Endometrial microvascular endothelial cells (primary cell): ENCODE results near the gene CRIM1. TPM values are rescaled to one million over a fixed set of nuclear protein-coding genes. Genes with fewer than 3 reads are reported as not detected.

Experiments
- in situ Hi-C: cut with HindIII; loops from 2 replicates; pipeline ENCODE4 v1.10.0; 2017; ENCODE audit warnings: low sequenced_read_pairs, low pct_unique_long_range_greater_than_20kb; ENCODE audit errors: inconsistent ontology term
- total RNA-seq: library from RNA; depleted of rRNA; stranded (reverse); fragments of >200 nt; gene quantifications from one replicate; pipeline ENCODE4 v1.2.3, GENCODE V29; 2015; ENCODE audit errors: inconsistent ontology term

Gene CRIM1
- total RNA-seq, 1 donor from 2014 or later, result 906 TPM

DNA sequence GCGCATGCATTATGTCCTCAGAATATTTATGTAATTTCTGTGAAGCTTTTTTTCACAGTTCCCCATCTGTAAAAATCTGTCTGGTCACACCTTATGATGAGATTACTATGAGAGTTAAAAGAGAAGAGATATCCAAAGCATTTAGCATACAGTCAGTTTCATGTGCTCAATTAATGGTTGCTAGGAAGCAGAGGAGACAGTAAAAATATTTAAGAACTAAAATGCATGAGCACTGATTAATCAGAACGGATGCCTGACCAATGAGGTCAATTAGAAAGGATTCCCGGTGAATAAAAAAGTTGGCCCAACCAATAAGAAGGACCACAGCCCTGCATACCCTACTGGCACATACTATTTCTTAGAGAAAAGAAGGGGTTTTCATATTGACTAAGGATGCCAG is 12.0 kb upstream of the CRIM1 start:
- in situ Hi-C loops, result no loop called here

DNA sequence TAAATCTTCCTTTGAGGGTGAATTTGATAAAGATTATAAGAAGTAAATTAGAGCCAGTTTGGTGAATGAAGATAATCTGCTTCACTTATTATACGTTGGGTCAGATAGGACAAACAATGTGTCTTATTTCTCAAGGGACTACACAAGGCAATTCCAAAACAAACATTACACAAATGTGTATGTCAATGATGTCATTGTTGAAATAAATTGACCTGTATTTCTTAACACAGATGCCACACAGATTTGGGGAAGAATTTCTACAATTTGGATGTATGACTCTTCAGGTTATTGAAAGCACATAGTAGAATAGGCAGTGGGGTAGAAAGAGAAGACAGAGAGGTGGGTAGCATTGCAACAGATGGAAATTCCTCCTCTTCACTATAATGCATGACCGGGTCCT is 6.9 kb upstream of the CRIM1 start:
- in situ Hi-C loops, result no loop called here

DNA sequence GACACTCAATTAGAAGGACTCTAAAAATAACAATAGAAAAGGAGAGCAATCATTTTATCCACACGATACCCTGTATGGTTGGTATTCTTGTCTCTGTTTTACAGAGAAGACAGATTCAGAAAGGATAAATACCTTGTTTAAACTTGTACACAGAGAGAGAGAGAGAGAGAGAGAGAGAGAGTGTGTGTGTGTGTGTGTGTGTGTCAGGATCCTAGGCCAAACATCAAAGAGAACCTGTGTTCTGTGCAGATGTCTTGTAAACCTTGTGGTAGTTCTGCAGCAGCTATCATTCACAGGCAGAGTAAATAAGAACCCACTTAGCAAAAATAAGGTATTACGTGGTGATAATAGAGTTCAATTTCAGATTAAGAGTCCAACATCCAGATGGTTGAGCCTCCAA is 4.3 kb upstream of the CRIM1 start:
- in situ Hi-C loops, result loop anchor here (25.0 kb wide), 1 partner anchor 311 kb away; no protein-coding TSS in a partner anchor

DNA sequence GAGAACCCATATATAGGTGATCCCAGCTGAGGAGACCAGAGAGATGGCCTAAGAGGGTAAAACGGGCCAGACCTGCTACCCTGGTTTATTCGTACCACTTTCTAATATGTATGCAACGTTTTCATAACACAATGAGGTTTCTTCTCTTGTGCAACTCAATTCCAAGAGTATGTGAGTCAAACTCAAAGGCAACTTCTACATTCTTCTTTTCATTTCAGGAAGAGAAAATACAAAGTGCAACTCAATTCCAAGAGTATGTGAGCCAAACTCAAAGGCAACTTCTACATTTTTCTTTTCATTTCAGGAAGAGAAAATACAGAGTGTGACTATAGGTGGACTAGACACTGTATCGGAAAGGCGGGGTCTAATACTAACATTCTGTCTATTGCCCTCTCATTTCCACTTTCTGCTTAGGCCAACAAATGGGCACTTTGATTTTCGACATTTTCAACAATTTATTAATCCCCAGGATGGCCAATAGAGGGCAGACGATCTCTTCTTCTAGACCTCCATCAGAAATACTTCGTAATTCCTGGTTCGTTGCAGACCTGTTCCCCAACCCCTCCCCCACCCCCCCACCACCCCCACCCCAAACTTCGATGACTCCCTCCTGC is 3.7 kb upstream of the CRIM1 start:
- in situ Hi-C loops, result loop anchor here (25.0 kb wide), 1 partner anchor 310 kb away; no protein-coding TSS in a partner anchor

DNA sequence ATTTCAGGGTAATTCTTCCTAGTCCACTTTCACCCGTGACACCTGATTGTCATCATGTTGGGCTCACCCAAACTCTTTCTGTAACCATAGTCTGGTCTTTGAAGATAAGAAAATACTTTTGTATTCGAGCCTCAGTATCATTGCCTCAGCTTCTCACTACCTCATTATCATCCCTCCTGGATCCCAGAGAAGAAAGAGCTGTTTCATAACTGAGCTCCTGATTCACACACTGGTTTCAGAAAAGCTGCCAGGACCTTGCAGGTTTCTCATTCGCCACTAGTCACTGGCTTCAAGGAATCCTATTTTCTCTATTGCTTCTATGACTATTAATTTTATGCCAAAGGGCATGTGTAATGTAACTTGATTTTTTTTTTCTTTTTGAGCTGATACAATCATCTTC is 2.9 kb upstream of the CRIM1 start:
- in situ Hi-C loops, result loop anchor here (25.0 kb wide), 1 partner anchor 310 kb away; no protein-coding TSS in a partner anchor

DNA sequence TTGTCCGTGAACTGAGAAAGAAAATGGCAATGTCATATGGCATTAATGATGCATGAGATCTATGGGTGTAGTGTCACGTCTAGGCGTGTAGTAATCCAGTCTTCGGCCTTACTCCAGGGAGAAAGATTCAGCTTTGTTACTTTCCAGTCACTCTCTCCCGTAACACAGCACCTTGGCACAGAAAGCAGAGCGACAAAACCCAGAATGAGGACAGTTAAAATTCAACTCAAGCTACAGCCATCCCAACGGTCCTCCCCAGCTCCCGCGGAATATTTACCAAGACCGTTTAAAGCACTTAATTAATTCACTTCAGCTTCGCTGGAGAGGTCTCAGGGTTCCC is 797 bp upstream of the CRIM1 start:
- in situ Hi-C loops, result loop anchor here (25.0 kb wide), 1 partner anchor 308 kb away; no protein-coding TSS in a partner anchor

DNA sequence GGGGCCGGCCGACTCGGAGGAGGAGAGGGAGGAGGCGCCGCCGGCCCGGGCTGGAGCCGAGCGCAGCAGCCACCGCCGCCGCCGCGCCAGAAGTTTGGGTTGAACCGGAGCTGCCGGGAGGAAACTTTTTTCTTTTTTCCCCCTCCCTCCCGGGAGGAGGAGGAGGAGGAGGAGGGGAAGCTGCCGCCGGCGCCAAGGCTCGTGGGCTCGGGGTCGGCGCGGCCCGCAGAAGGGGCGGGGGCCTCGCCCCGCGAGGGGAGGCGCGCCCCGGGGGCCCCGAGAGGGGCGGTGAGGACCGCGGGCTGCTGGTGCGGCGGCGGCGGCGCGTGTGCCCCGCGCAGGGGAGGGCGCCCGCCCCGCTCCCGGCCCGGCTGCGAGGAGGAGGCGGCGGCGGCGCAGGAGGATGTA is 316 bp downstream of the CRIM1 start:
- in situ Hi-C loops, result loop anchor here (25.0 kb wide), 1 partner anchor 306 kb away; no protein-coding TSS in a partner anchor

DNA sequence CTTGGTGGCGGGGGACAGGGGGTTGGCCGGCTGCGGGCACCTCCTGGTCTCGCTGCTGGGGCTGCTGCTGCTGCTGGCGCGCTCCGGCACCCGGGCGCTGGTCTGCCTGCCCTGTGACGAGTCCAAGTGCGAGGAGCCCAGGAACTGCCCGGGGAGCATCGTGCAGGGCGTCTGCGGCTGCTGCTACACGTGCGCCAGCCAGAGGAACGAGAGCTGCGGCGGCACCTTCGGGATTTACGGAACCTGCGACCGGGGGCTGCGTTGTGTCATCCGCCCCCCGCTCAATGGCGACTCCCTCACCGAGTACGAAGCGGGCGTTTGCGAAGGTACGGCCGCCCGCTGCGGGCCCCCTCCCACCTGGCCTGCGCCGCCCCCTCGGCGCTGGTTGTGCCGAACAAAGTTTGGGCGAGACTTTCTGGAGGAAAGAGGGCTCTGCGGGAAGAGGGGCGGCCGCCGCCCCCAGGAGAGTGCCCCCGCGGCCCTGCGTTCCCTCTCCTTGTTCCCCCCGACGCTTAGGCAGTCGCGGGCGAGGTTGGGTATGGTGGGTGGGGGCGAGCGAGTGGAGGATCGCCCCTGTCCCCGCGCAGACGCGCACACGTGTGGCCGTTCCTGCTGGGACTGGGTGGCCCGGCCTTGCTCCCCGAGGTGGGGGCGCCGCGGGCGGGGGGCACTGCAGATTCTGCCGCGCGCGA is 866 bp downstream of the CRIM1 start:
- in situ Hi-C loops, result loop anchor here (25.0 kb wide), 1 partner anchor 306 kb away; no protein-coding TSS in a partner anchor

DNA sequence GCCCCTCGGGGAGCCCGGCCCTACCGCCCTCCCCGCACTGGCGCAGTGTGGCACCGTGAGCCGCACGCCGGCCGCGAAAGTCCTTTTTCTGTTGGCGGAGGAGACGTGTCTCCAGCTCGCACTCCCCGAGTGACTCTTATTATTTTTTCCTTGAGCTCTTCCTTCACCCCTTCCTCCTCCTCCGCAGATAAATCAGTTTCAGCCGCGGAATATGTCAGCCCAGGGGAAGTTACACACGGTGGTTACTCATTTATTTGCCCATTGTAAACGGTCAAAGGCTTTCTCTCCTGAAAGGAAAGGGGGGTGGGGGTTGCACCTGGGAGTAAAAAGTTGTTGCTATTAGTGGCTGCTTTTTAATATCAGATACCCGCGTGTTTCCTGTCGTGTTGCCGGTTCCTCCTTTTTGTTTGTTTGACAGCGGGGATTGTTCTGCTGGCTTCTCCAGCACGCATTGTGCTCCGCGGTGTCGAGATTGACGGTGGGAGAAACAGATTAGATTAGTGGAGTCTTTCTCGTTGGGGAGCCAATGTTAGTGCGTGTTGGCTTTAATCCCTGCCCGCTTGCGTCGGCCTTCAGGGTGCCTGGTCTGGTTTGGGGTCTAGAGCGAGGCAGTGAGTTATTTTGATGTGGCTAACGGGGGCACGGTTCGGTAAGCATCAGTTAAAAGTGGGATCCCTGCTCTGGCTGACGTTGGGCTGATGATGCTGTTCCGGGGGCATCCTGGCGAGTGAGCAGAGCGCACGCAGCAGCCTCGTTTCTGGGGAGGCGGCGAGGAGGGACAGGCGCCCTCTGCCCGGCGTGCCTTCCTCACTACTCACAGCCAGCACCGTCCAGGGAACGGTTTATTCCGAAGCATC is 1.6 kb downstream of the CRIM1 start:
- in situ Hi-C loops, result loop anchor here (25.0 kb wide), 1 partner anchor 305 kb away; no protein-coding TSS in a partner anchor

DNA sequence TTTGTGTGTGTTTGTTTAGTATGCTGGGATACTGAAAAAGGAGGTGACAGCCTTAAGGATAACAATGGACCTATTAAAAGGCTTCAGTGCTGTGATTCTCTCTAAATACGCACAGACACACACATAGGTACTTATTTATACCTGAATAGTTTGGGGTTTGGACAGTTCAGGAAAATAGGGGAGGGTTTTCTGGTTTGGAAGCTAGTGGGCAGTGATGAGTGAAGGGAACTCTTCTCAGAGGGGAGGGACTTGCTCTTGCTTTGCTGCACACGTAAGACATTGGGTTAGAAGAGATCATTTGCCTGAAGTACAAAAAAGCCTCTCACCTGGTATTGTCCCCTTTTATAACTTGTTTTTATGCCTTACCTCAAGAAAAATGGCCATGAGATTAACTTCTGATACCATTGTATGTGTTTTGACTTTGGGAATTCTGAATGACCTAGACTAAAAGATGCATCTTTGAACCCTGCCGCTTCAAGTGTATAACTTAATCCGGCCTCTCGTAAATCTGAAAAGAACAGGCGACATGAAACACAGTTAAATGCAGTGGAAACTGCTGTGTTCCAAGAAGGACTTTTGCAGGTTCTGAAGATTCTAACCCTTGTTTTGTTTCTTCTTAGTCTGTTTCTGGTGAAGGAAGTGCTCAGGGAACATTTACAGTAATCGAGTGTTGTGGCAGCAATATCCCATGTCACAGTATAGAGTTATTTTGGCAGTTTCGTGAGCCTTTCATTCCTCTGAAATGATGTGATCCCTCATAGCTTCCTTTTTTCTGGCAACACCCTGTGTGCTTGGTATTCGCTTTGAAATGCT is 2.5 kb downstream of the CRIM1 start:
- in situ Hi-C loops, result loop anchor here (25.0 kb wide), 1 partner anchor 304 kb away; no protein-coding TSS in a partner anchor

DNA sequence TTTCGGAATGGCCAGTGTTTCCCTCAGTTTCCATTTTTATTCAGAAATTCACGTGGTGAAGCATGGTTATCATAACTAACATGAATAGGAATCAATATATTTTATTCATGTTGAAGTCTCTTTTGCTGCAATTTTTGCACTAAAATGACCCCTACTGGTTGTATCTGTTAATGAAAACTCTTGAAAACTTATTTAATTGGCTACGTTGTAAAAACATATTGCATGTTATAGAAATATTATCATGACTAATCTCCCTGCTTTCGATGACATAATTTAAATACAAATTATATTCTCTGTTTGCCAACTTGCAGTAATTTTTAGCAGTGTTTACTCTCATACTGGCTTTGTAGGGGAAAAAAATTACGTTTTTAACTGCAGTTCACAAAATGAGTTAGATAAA is 3.5 kb downstream of the CRIM1 start:
- in situ Hi-C loops, result loop anchor here (25.0 kb wide), 1 partner anchor 303 kb away; no protein-coding TSS in a partner anchor

DNA sequence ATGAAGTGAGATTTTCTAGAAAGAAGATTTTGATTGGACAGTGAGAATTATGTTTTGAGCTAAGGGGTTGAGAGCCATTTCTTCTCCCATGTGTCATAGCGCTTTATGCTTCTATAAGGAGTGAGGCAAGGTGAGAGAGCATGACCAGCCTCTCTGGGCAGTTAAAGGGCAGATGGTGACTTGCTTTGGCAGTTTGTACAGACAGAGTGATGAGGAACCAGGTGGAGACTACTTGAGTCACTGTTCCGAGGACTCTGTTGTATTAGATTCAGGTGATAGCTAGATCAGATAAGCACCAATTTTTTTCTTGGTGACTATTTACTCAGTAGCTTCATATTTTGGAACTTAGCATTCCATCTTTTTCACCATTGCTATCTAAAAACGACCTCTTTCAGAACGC is 4.5 kb downstream of the CRIM1 start:
- in situ Hi-C loops, result loop anchor here (25.0 kb wide), 1 partner anchor 302 kb away; no protein-coding TSS in a partner anchor

DNA sequence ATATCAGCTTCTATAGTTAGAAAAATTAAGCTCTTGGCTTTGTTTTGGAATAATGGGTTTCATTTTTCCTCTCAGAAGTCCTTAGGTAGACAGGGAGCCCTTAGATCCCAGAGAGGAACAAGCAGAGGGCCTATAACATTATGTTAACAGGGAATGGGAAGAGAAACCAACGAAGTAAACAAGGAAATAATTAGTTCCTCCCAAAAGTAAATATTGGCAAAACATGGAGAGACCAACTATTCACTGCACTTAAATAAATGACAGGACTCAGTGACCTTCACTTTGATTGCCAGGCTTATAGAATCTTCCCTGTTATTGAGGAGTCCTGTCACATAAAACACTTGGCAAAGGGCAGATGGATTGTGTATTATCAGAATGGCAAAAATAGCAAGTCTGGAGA is 5.3 kb downstream of the CRIM1 start:
- in situ Hi-C loops, result loop anchor here (25.0 kb wide), 1 partner anchor 301 kb away; no protein-coding TSS in a partner anchor

DNA sequence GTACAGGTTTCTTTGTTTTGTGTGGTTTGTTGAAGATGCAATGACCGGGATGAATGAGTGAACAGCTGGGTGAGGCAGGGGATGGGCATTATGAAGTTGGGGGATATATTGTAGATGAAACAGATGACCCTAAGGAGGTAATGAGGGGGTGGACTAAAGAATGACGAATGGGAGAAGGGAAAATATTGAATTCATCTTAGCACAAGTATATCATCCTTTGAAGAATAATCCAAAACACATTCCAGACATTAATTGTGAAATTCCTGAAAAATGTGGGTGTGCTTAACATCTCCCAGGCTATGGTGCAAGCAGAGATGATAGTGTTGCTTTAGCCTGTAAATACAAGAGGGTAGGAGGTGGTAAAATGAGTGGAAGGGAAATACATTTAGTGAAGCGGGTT is 5.8 kb downstream of the CRIM1 start:
- in situ Hi-C loops, result loop anchor here (25.0 kb wide), 1 partner anchor 301 kb away; no protein-coding TSS in a partner anchor

DNA sequence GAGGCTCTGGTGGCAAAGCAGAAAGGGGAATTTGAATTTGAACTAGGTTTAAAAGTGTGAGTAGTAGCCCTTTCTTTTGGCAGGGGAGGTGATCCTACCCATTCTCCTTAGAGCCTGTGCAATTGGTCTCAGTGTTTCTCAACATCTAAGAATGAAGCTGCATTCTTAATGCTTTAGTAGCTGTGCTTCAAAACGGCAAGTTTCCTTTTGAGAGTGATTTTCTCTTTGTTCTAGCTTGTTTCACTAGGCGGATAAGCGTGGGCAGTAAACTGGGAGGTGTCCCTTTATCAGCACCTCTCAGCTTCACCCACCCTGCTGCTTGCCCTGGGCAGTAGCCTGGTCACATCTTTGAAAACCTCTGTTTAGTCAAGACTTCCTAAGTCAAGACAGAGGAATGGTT is 6.7 kb downstream of the CRIM1 start:
- in situ Hi-C loops, result loop anchor here (25.0 kb wide), 1 partner anchor 300 kb away; no protein-coding TSS in a partner anchor

DNA sequence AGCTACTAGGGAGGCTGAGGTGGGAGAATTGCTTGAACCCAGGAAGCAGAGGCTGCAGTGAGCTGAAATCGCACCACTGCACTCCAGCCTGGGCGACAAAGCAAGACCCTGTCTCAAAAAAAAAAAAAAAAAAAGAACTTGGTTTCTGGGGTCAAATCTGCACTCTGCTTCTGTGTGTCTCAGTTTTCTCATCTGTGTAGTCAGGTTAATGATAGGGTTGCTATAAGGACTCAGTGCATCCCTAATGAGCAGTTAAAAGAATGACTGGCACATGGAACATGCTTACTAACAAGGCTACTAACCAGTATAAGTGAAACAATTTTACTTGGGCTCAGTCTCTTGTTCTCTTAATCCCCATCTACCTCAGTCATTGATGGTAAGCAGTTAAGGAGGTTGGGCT is 7.5 kb downstream of the CRIM1 start:
- in situ Hi-C loops, result loop anchor here (25.0 kb wide), 1 partner anchor 299 kb away; no protein-coding TSS in a partner anchor

DNA sequence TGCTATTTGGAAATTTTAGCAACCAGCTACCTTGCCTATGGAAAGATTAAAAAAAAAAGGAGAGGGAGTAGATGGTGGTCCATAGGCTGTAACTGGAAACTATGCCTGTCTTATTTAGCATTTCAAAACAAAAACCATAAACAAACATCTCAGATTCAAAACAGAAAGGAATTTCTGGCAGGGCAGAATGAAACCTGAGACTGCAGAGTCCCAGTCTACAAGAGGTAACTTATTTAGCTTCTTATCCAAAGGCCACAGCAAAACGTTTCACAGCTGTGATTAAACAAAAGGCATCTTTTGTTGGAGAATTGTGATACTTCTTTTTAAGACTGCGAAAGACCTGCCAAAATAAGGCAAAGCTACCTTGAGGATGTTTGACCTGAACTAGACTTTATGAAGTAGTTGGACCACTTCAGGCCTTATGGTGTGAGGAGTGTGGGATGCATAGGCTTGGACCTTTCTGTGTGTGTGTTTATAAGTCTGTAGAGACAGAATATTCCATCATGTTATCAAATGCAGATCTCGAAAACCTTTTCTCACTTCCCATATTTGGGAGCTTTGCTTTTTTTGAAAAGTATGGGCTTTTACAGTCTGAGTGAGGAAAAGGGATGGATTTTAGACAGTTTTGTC is 11.0 kb downstream of the CRIM1 start:
- in situ Hi-C loops, result loop anchor here (25.0 kb wide), 1 partner anchor 296 kb away; no protein-coding TSS in a partner anchor

DNA sequence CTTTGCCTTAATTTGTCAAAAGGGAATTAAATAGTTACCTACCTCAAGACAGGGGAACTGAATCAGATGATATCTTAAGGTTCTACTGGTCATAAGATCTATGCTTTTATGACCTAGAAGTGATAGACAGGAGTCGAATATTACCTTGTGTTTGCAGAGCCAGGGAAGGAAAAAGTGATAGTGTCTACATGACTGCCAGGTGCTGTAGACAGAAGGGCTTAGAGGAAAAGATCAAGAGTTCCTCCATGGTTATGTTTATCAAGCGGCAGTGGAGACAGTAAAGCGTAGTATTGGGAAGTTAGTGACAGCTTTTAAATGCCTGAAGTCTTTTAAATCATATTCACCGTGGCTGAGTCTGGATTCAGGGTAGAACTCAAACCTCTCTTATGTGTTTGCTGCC is 11.9 kb downstream of the CRIM1 start:
- in situ Hi-C loops, result loop anchor here (25.0 kb wide), 1 partner anchor 295 kb away; no protein-coding TSS in a partner anchor
